ENCODE measurements around the gene ADRA2C.

Gene ADRA2C

DNA sequence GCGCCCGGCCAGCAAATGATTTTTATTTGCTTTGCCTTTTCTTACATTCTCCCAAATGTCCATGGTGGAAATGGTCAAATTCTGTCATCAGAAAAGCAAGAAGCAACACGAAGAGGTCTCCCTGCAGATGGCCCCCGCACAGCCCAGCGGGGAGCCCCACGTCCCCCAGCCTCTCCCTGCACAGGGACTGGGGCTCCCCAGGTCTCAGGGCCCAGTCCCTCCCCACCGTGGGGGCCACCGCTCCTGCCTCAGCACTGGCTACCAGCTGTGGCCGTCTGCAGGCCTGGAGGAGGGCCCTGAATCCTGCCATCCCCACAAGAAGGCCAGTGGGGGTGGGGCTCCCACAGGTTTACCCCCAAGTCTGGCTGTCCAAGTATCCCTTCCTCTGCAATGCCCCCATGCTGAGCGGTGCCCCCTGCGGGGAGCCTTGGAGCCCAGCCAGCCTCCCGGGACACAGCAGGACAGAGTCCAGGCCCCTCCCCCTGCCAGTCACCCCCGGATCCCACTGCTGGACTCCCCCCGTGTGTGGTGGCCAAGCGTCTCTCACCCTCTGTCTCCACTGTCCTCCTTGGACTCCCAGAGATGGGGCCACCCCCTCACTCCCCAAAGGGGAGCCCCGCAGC, 38.2 kb upstream of the ADRA2C start:
- TF ChIP-seq, protein P1, sequence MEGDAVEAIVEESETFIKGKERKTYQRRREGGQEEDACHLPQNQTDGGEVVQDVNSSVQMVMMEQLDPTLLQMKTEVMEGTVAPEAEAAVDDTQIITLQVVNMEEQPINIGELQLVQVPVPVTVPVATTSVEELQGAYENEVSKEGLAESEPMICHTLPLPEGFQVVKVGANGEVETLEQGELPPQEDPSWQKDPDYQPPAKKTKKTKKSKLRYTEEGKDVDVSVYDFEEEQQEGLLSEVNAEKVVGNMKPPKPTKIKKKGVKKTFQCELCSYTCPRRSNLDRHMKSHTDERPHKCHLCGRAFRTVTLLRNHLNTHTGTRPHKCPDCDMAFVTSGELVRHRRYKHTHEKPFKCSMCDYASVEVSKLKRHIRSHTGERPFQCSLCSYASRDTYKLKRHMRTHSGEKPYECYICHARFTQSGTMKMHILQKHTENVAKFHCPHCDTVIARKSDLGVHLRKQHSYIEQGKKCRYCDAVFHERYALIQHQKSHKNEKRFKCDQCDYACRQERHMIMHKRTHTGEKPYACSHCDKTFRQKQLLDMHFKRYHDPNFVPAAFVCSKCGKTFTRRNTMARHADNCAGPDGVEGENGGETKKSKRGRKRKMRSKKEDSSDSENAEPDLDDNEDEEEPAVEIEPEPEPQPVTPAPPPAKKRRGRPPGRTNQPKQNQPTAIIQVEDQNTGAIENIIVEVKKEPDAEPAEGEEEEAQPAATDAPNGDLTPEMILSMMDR (IDR thresholded peaks at IDR 0.05): no peak

DNA sequence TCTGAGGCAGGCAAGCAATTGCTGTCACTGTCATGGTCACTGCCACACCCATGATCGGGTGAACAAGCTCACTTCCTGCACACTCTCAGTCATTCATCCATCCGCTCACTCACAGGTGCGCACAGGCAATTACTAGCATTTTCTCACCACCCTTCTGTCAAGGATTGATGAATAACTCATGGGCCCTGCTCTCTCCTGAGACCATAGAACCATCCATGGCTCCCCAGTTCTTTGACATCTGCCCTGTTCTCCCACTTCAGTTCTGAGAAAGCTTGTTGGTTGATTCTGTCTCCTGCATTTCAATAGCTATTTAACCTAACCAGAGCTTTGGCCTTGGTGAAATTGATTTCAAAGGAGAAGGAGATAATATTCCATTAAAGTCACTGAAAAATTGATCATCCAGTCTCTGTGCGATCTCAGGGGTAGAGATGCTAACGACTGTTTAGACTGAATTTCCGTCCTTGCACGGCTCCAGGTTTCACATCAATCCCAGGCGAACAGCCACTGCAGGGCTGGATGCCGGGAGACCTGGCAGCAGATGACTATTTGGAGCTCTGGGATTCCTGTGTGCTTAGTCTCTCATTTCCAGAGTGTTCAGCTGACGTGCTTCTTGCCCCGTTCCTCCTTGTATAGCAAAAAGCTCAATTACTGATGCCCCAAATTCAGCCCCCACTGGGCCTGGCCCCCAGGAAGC, 36.9 kb upstream of the ADRA2C start:
- TF ChIP-seq, protein P1 (IDR thresholded peaks at IDR 0.05): no peak

- TF ChIP-seq, protein P1 (IDR thresholded peaks at IDR 0.05): no peak
Observed at GRCh38 chr4:3729882-3730226, 36.3 kb upstream of the ADRA2C start.

GRCh38 chr4:3730422-3731190, 35.6 kb upstream of the ADRA2C start:
- TF ChIP-seq, protein P1 (IDR thresholded peaks at IDR 0.05): no peak

- TF ChIP-seq, protein P1 (IDR thresholded peaks at IDR 0.05): no peak
Observed at GRCh38 chr4:3732076-3733028, 33.8 kb upstream of the ADRA2C start.

GRCh38 chr4:3733195-3733594, 33.0 kb upstream of the ADRA2C start:
- TF ChIP-seq, protein P1 (IDR thresholded peaks at IDR 0.05): no peak

GRCh38 chr4:3735196-3735595, 31.0 kb upstream of the ADRA2C start:
- TF ChIP-seq, protein P1 (IDR thresholded peaks at IDR 0.05): no peak

Data from LNCAP (cell line).